ENCODE results near the gene LDLRAD4. TPM values are rescaled to one million over a fixed set of nuclear protein-coding genes. Genes with fewer than 3 reads are reported as not detected.

LDLRAD4 gene
- total RNA-seq, 4 donors from 2014 or later: 2.7 to 22.5 (median 10.8) TPM

DNA sequence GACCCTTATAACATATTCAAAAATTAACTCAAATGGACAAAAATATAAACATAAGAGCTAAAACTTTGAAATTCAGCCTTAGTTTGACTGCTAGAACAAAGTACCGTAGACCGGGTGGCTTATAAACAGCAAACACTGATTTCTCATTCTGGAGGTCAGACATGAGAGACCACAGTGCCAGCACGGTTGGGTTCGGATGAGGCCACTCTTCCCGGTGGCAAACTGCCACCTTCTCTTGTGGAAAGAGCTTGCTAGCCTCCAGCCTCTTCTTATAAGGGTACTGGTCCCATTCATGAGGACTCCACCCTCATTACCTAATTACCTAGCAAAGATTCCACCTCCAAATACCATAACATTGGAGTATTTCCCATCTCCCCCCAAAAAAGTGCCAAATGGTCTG, 416.5 kb downstream of the LDLRAD4 start:
- WGBS, 2 donors: 61 to 68% methylated on average over 5 of the region's 5 CpGs

GRCh38 chr18:13638719-13639595, 420.4 kb downstream of the LDLRAD4 start:
- intact Hi-C loops (cut with DNase I; ENCODE audit: low total_unique reads): no loop called here
- DNase-seq (ENCODE audit: low spot score in 2 of 2): peak in 1 of 2 donors; percentile 45
- H3K4me3 ChIP-seq (ENCODE audit: low read depth, poor library complexity, severe bottlenecking): no peak overlapping the region
- 77 to 86% methylated on average over 10 of the region's 10 CpGs for WGBS, 2 donors
- TF ChIP-seq POLR2A (IDR thresholded peaks at IDR 0.05): no peak
- TF ChIP-seq, protein P1, sequence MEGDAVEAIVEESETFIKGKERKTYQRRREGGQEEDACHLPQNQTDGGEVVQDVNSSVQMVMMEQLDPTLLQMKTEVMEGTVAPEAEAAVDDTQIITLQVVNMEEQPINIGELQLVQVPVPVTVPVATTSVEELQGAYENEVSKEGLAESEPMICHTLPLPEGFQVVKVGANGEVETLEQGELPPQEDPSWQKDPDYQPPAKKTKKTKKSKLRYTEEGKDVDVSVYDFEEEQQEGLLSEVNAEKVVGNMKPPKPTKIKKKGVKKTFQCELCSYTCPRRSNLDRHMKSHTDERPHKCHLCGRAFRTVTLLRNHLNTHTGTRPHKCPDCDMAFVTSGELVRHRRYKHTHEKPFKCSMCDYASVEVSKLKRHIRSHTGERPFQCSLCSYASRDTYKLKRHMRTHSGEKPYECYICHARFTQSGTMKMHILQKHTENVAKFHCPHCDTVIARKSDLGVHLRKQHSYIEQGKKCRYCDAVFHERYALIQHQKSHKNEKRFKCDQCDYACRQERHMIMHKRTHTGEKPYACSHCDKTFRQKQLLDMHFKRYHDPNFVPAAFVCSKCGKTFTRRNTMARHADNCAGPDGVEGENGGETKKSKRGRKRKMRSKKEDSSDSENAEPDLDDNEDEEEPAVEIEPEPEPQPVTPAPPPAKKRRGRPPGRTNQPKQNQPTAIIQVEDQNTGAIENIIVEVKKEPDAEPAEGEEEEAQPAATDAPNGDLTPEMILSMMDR (IDR thresholded peaks at IDR 0.05): no peak

More for the DNA sequence above, 416.5 kb downstream of the LDLRAD4 start:
- H3K4me3 ChIP-seq (ENCODE audit: low read depth, poor library complexity, severe bottlenecking): no peak overlapping the region
- intact Hi-C loops (cut with DNase I; ENCODE audit: low total_unique reads): no loop called here
- TF ChIP-seq POLR2A (IDR thresholded peaks at IDR 0.05): no peak
- TF ChIP-seq, protein P1 (IDR thresholded peaks at IDR 0.05): no peak
- DNase-seq (ENCODE audit: low spot score in 2 of 2): no peak

DNA sequence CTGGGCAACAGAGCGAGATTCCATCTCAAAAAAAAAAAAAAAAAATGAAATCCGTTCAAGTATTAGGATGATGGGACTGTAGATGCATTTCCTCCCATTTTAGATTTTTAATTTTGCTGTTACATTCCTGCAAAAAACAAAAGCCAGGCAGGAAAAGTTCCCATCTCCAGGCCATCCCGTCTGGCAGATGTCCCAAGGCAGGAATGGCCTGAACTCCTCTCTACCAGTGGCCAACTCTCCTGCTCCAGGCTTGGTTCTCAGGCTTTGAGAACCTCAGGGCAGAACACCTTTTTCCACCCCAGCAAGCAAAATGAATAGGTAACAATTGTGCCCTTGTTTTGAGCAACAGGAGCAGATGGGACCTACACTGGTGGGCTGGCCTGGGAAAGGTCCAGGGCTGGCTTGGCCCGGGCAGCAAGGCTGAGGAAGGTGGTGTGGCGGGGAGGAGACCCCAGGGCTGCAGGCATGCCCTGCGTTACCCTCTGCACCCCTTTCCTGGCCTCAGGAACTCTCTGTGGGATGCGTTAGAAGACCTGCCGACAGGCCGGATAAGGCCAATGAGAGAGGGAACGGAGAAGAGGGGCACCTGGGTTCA, 421.8 kb downstream of the LDLRAD4 start:
- 85 to 93% methylated on average over 10 of the region's 10 CpGs for WGBS, 2 donors
- TF ChIP-seq, protein P1 (IDR thresholded peaks at IDR 0.05): no peak
- no peak for TF ChIP-seq POLR2A (IDR thresholded peaks at IDR 0.05)
- no peak overlapping the region for H3K4me3 ChIP-seq (ENCODE audit: low read depth, poor library complexity, severe bottlenecking)
- peak in 1 of 2 donors; percentile 54 for DNase-seq (ENCODE audit: low spot score in 2 of 2)
- intact Hi-C loops (cut with DNase I; ENCODE audit: low total_unique reads): no loop called here

- peak in 1 of 2 donors; percentile 84 for DNase-seq (ENCODE audit: low spot score in 2 of 2)
- WGBS, 2 donors: 38 to 44% methylated on average over 62 to 70 of the region's 84 CpGs
- TF ChIP-seq POLR2A (IDR thresholded peaks at IDR 0.05): no peak
- TF ChIP-seq, protein P1 (IDR thresholded peaks at IDR 0.05): no peak
- no peak overlapping the region for H3K4me3 ChIP-seq (ENCODE audit: low read depth, poor library complexity, severe bottlenecking)
- intact Hi-C loops (cut with DNase I; ENCODE audit: low total_unique reads): no loop called here
Observed at GRCh38 chr18:13641551-13642439, 423.2 kb downstream of the LDLRAD4 start.

DNA sequence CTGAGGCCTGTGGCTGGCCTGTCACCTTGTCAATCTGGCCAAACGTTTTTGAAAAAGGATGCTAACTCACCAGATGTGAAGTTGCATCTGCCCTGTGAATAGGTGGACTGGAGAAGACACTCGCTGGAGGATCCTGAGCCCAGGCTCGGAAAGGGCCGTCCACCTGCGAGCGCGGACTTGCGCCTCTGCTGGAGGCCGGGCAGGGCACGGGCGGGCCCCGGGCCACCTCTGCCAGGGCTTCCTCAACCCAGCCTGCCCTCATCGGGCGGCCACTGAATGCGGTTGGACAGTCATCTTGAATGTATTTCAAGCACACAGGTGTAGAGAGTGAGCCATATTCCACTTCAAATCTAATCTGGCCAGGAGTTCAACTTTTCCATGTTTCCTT, 423.9 kb downstream of the LDLRAD4 start:
- TF ChIP-seq POLR2A (IDR thresholded peaks at IDR 0.05): no peak
- TF ChIP-seq, protein P1 (IDR thresholded peaks at IDR 0.05): no peak
- 86 to 87% methylated on average over 15 of the region's 15 CpGs for WGBS, 2 donors
- peak in 1 of 2 donors; percentile 63 for DNase-seq (ENCODE audit: low spot score in 2 of 2)
- intact Hi-C loops (cut with DNase I; ENCODE audit: low total_unique reads): no loop called here
- no peak overlapping the region for H3K4me3 ChIP-seq (ENCODE audit: low read depth, poor library complexity, severe bottlenecking)

Data from lower leg skin (tissue), 4 donors.